Measurements from ENCODE around the gene SLC39A7. TPM values are rescaled to one million over a fixed set of nuclear protein-coding genes. Genes with fewer than 3 reads are reported as not detected.

SLC39A7 gene
- total RNA-seq, 1 experiment from 2014 or later, result 130 TPM

- Histone ChIP-seq H3K27me3 (ENCODE audit: insufficient read depth, low read length) (no peaks in the 10 kb centered on the region), H3K9me3 (ENCODE audit: control insufficient read depth in 1 of 2, insufficient read depth in 1 of 2, low read depth in 1 of 2, low read length in 2 of 2) (no peaks in the 10 kb centered on the region), H2AFZ (ENCODE audit: low read depth, low read length, poor library complexity, severe bottlenecking) (no peak overlapping the region), H3K27ac (ENCODE audit: low read depth, low read length) (no peak overlapping the region), H4K20me1 (ENCODE audit: insufficient read depth) (no peaks in the 10 kb centered on the region), H3K4me3 (replicated peaks in 1 of 2; ENCODE audit: low read depth in 1 of 2, low read length in 2 of 2) (no peak overlapping the region), H3K9me2 (ENCODE audit: insufficient read depth) (no peaks in the 10 kb centered on the region), H3K4me2 (ENCODE audit: low read length) (no peak overlapping the region), H3K36me3 (ENCODE audit: control insufficient read depth in 1 of 2, insufficient read depth in 2 of 2, low read length in 2 of 2) (no peaks in the 10 kb centered on the region), H3K79me2 (ENCODE audit: insufficient read depth, low read length) (no peaks in the 10 kb centered on the region), H3K9ac (ENCODE audit: low read length) (no peak overlapping the region), H3K4me1 (ENCODE audit: control insufficient read depth in 1 of 2, insufficient read depth in 2 of 2, low read length in 2 of 2) (peaks cover 6 to 16% of the 10 kb centered on the region in 2 experiments; a peak in 3 of 4 replicates)
- RAD21 ChIA-PET (ENCODE audit: low non-redundant PET in 1 of 2, low total read pairs in 2 of 2, uncharacterized antibody in 2 of 2, unreplicated experiment in 2 of 2), result no interaction called here
- no peak for DNase-seq (ENCODE audit: low read depth, low spot score)
- BruUV-seq (replicated peaks), result no TSS peak
- ATAC-seq, result no peak
- POLR2A ChIA-PET, result no interaction called here
- TF ChIP-seq SIN3A (IDR thresholded peaks at IDR 0.05; ENCODE audit: low read depth) (no peak), POLR2A (IDR thresholded peaks at IDR 0.05; ENCODE audit: borderline replicate concordance, extremely low read depth, insufficient read depth, insufficient read length) (no peak), REST (IDR thresholded peaks at IDR 0.05; ENCODE audit: low read depth) (no peak), POLR2AphosphoS5 (IDR thresholded peaks at IDR 0.05; ENCODE audit: low read depth, low read length) (no peak), EZH2 (IDR thresholded peaks at IDR 0.05) (no peak), FOSL1 (IDR thresholded peaks at IDR 0.05; ENCODE audit: low read depth) (no peak), ZNF274 (IDR thresholded peaks at IDR 0.05; ENCODE audit: low read depth, low read length) (no peak), MAX (IDR thresholded peaks at IDR 0.05) (no peak), TCF7L2 (IDR thresholded peaks at IDR 0.05; ENCODE audit: borderline replicate concordance, extremely low read depth, insufficient read depth, insufficient read length) (no peak)
- intact Hi-C loops (cut with micrococcal nuclease), result no loop called here
- CTCF ChIA-PET, result no interaction called here
Observed at GRCh38 chr6:33243476-33243875, 42.8 kb downstream of the SLC39A7 start.
